ENCODE data around the gene ITGA8.

Gene ITGA8

DNA sequence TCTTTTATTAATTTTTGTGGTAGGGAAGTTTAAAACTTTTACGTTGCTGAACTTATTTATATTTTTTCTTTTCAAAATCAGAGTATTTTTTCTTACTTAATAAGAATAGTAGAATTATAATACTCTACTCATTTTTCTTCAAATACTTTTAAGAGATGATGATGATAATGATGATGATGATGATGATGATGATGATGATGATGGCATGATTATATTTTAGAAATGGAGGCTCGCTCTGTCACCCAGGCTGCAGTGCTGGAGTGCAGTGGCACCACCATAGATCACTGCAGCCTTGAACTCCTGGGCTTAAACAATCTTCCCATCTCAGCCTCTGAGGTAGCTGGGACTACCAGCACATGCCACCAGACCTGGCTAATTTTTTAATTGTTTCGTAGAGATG, 230.3 kb downstream of the ITGA8 start:
- no peak overlapping the region for H2AFZ ChIP-seq (ENCODE audit: low read depth, low read length)
- no peaks in the 10 kb centered on the region for H4K20me1 ChIP-seq (ENCODE audit: insufficient read depth, low read length)
- H3K9ac ChIP-seq (ENCODE audit: low read length): no peak overlapping the region
- no peak overlapping the region for H3K4me3 ChIP-seq (ENCODE audit: low read length)
- H3K27ac ChIP-seq (ENCODE audit: low read length): no peak overlapping the region
- H3K79me2 ChIP-seq (ENCODE audit: low read length): no peaks in the 10 kb centered on the region
- H3K4me1 ChIP-seq (ENCODE audit: low read length): no peaks in the 10 kb centered on the region
- no peaks in the 10 kb centered on the region for H3K9me3 ChIP-seq (ENCODE audit: insufficient read depth, low read length)
- no peak overlapping the region for H3K4me2 ChIP-seq (ENCODE audit: low read length)
- no peaks in the 10 kb centered on the region for H3K36me3 ChIP-seq (replicated peaks; ENCODE audit: low read depth, low read length)
- TF ChIP-seq EZH2phosphoT487 (IDR thresholded peaks at IDR 0.05; ENCODE audit: low read depth): no peak
- TF ChIP-seq, protein P1, sequence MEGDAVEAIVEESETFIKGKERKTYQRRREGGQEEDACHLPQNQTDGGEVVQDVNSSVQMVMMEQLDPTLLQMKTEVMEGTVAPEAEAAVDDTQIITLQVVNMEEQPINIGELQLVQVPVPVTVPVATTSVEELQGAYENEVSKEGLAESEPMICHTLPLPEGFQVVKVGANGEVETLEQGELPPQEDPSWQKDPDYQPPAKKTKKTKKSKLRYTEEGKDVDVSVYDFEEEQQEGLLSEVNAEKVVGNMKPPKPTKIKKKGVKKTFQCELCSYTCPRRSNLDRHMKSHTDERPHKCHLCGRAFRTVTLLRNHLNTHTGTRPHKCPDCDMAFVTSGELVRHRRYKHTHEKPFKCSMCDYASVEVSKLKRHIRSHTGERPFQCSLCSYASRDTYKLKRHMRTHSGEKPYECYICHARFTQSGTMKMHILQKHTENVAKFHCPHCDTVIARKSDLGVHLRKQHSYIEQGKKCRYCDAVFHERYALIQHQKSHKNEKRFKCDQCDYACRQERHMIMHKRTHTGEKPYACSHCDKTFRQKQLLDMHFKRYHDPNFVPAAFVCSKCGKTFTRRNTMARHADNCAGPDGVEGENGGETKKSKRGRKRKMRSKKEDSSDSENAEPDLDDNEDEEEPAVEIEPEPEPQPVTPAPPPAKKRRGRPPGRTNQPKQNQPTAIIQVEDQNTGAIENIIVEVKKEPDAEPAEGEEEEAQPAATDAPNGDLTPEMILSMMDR (IDR thresholded peaks at IDR 0.05; ENCODE audit: low read depth, low read length): no peak
- no peaks in the 10 kb centered on the region for H3K27me3 ChIP-seq (ENCODE audit: low read depth, low read length)

DNA sequence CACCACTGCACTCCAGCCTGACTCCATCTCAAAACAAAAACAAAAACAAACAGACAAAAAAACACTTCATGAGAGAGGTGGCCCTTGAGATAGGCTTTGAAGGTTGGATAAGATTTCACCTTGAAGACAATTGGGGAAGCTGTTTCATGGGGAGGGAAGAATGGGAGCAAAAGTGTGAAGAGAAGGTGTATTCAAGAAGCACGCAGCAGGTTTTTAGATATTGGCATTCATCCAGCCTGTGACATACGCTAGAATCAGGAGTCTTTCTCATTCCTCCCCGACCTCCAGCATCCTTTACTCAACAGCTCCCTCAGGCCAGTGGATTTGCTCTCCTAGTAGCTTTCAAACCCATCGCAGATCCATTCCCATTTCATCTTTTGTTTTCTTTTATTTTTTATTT, 232.3 kb downstream of the ITGA8 start:
- H3K79me2 ChIP-seq (ENCODE audit: low read length): no peaks in the 10 kb centered on the region
- no peaks in the 10 kb centered on the region for H3K9me3 ChIP-seq (ENCODE audit: insufficient read depth, low read length)
- H3K36me3 ChIP-seq (replicated peaks; ENCODE audit: low read depth, low read length): no peaks in the 10 kb centered on the region
- H3K4me1 ChIP-seq (ENCODE audit: low read length): no peaks in the 10 kb centered on the region
- no peak overlapping the region for H3K4me2 ChIP-seq (ENCODE audit: low read length)
- no peak overlapping the region for H3K27ac ChIP-seq (ENCODE audit: low read length)
- no peak overlapping the region for H2AFZ ChIP-seq (ENCODE audit: low read depth, low read length)
- TF ChIP-seq, protein P1 (IDR thresholded peaks at IDR 0.05; ENCODE audit: low read depth, low read length): no peak
- no peak for TF ChIP-seq EZH2phosphoT487 (IDR thresholded peaks at IDR 0.05; ENCODE audit: low read depth)
- H3K27me3 ChIP-seq (ENCODE audit: low read depth, low read length): no peaks in the 10 kb centered on the region
- no peak overlapping the region for H3K9ac ChIP-seq (ENCODE audit: low read length)
- H4K20me1 ChIP-seq (ENCODE audit: insufficient read depth, low read length): no peaks in the 10 kb centered on the region
- H3K4me3 ChIP-seq (ENCODE audit: low read length): no peak overlapping the region

DNA sequence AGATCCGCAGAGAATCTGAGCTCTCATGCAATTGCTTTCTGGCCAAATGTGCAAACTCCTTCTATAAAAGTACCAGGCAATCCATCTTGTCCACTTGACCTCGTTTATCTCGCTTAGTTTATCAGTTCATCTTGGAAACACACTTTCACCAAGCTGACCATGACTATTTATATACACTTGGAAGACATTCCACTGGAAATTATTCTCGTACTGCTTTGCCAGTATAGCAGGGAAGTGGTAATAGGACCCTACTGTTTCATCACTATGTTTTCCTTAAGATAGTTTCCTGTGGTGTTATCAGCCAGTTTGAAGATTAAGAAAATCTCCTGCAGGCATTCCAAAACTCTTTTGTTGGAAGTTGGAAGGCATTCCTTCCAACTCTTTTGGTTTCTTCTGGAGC, 233.3 kb downstream of the ITGA8 start:
- H4K20me1 ChIP-seq (ENCODE audit: insufficient read depth, low read length): no peaks in the 10 kb centered on the region
- H3K27ac ChIP-seq (ENCODE audit: low read length): no peak overlapping the region
- no peaks in the 10 kb centered on the region for H3K27me3 ChIP-seq (ENCODE audit: low read depth, low read length)
- no peak overlapping the region for H3K4me2 ChIP-seq (ENCODE audit: low read length)
- no peaks in the 10 kb centered on the region for H3K79me2 ChIP-seq (ENCODE audit: low read length)
- TF ChIP-seq, protein P1 (IDR thresholded peaks at IDR 0.05; ENCODE audit: low read depth, low read length): no peak
- TF ChIP-seq EZH2phosphoT487 (IDR thresholded peaks at IDR 0.05; ENCODE audit: low read depth): no peak
- no peak overlapping the region for H3K4me3 ChIP-seq (ENCODE audit: low read length)
- H2AFZ ChIP-seq (ENCODE audit: low read depth, low read length): no peak overlapping the region
- no peaks in the 10 kb centered on the region for H3K36me3 ChIP-seq (replicated peaks; ENCODE audit: low read depth, low read length)
- no peak overlapping the region for H3K9ac ChIP-seq (ENCODE audit: low read length)
- H3K9me3 ChIP-seq (ENCODE audit: insufficient read depth, low read length): no peaks in the 10 kb centered on the region
- no peaks in the 10 kb centered on the region for H3K4me1 ChIP-seq (ENCODE audit: low read length)

DNA sequence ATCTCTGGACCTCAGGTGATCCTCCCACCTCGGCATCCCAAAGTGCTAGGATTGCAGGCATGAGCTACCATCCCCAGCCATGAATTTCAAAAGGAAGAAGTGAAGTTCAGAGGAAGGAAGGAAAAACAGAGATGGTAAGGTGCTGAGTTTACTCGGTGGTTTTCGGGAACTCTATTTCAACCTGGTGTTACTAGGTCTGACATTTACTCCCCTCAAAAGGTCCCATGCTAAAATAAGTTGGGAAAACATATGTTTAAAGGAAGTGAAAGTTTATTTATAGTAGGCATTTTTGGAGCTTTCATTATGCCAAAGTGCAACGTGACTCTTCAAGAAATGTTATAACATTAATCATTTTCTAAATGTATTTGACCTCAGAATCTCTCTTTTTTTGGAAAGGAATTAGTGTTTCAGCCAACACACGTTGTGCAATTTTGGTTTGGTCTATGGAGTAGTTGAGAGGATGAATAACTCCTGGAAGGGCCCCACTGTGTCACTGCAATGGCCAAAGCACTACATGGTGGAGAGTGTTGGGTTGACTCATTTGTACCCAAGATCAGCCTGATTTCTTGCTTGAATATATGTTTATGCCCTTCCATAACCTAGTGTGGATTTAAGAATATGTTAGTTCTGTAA, 233.9 kb downstream of the ITGA8 start:
- Histone ChIP-seq H3K4me3 (ENCODE audit: low read length) (no peak overlapping the region), H3K4me2 (ENCODE audit: low read length) (no peak overlapping the region), H3K27ac (ENCODE audit: low read length) (no peak overlapping the region)

More for the DNA sequence above, 233.9 kb downstream of the ITGA8 start:
- no peaks in the 10 kb centered on the region for H3K36me3 ChIP-seq (replicated peaks; ENCODE audit: low read depth, low read length)
- no peaks in the 10 kb centered on the region for H3K9me3 ChIP-seq (ENCODE audit: insufficient read depth, low read length)
- H3K9ac ChIP-seq (ENCODE audit: low read length): no peak overlapping the region
- H4K20me1 ChIP-seq (ENCODE audit: insufficient read depth, low read length): no peaks in the 10 kb centered on the region
- H3K79me2 ChIP-seq (ENCODE audit: low read length): no peaks in the 10 kb centered on the region
- H2AFZ ChIP-seq (ENCODE audit: low read depth, low read length): no peak overlapping the region
- H3K27me3 ChIP-seq (ENCODE audit: low read depth, low read length): no peaks in the 10 kb centered on the region
- H3K4me1 ChIP-seq (ENCODE audit: low read length): no peaks in the 10 kb centered on the region
- TF ChIP-seq EZH2phosphoT487 (IDR thresholded peaks at IDR 0.05; ENCODE audit: low read depth): no peak
- TF ChIP-seq, protein P1 (IDR thresholded peaks at IDR 0.05; ENCODE audit: low read depth, low read length): no peak
